Loucy (cell line): ENCODE results near the gene ANK3.

Experiments used
- H2AFZ ChIP-seq: fragments of 200-600 bp; sonication (generic); 2 replicates; pipeline ENCODE4 v1.6.0; 2016; ENCODE audit warnings: antibody characterized with exemption, mild to moderate bottlenecking, low read length, moderate library complexity
- H3F3A ChIP-seq: fragments of 200-600 bp; 2 replicates; pipeline ENCODE4 v1.6.0; 2016; ENCODE audit warnings: antibody characterized with exemption, low read depth, mild to moderate bottlenecking
- H3K27me3 ChIP-seq: fragments of 200-600 bp; sonication (generic); 2 replicates; pipeline ENCODE4 v1.6.1; 2014; ENCODE audit warnings: low read length, mild to moderate bottlenecking; ENCODE audit not compliant: insufficient read depth, poor library complexity, severe bottlenecking
- H3K36me3 ChIP-seq: fragments of 200-600 bp; sonication (generic); 2 replicates; pipeline ENCODE4 v1.6.1; 2016; ENCODE audit warnings: low read length; ENCODE audit not compliant: insufficient read depth
- H3K4me1 ChIP-seq: fragments of 200-600 bp; sonication (generic); 2 replicates; pipeline ENCODE4 v1.5.1; 2014; ENCODE audit warnings: low read length, mild to moderate bottlenecking; ENCODE audit not compliant: insufficient read depth, poor library complexity, severe bottlenecking
- H3K4me2 ChIP-seq: fragments of 200-600 bp; sonication (generic); 2 replicates; pipeline ENCODE4 v1.6.0; 2014; ENCODE audit warnings: antibody characterized with exemption, low read length, low read depth, mild to moderate bottlenecking; ENCODE audit not compliant: poor library complexity, severe bottlenecking
- H3K4me3 ChIP-seq: fragments of 200-600 bp; sonication (generic); 2 replicates; pipeline ENCODE4 v1.5.1; 2014; ENCODE audit warnings: low read length, mild to moderate bottlenecking, mixed read lengths; ENCODE audit not compliant: poor library complexity, severe bottlenecking
- H3K79me2 ChIP-seq: fragments of 200-600 bp; sonication (generic); 2 replicates; pipeline ENCODE4 v1.6.1; 2014; ENCODE audit warnings: low read length; ENCODE audit not compliant: insufficient read depth
- H3K9ac ChIP-seq: fragments of 200-600 bp; sonication (generic); 2 replicates; pipeline ENCODE4 v1.6.0; 2014; ENCODE audit warnings: mild to moderate bottlenecking, low read depth, low read length, moderate library complexity; ENCODE audit not compliant: poor library complexity, severe bottlenecking
- H3K9me2 ChIP-seq: fragments of 200-600 bp; sonication (generic); replicated peaks from 2 replicates; pipeline ENCODE4 v1.6.1; 2016; ENCODE audit warnings: low read depth, low read length, mixed read lengths
- H3K9me3 ChIP-seq: fragments of 200-600 bp; sonication (generic); 2 replicates; pipeline ENCODE4 v1.6.1; 2014; ENCODE audit warnings: mild to moderate bottlenecking, antibody characterized with exemption, low read length, low read depth; ENCODE audit not compliant: insufficient read depth
- H4K20me1 ChIP-seq: fragments of 200-600 bp; sonication (generic); 2 replicates; pipeline ENCODE4 v1.6.0; 2014; ENCODE audit warnings: antibody characterized with exemption, low read length, mild to moderate bottlenecking; ENCODE audit not compliant: insufficient read depth, poor library complexity, severe bottlenecking
- CTCF ChIP-seq: fragments of 200-600 bp; sonication (generic); conservative IDR thresholded peaks from 2 replicates; pipeline ENCODE4 v1.5.1; 2014; ENCODE audit warnings: mild to moderate bottlenecking, antibody characterized with exemption, low read length
- EZH2phosphoT487 ChIP-seq: fragments of 200-600 bp; IDR thresholded peaks from 2 replicates; pipeline ENCODE4 v1.6.1; 2018; ENCODE audit warnings: antibody characterized with exemption, mild to moderate bottlenecking, moderate library complexity, borderline replicate concordance

ANK3 gene

GRCh38 chr10:60006062-60006461 lies 383.6 kb downstream of the ANK3 start:
- H3K4me2 ChIP-seq: no peak overlapping the region
- no peaks in the 10 kb centered on the region for H3K27me3 ChIP-seq
- no peaks in the 10 kb centered on the region for H3K9me2 ChIP-seq
- no peaks in the 10 kb centered on the region for H3K36me3 ChIP-seq
- H2AFZ ChIP-seq: no peak overlapping the region
- no peaks in the 10 kb centered on the region for H3K9me3 ChIP-seq
- no peak overlapping the region for H3K4me3 ChIP-seq
- no peaks in the 10 kb centered on the region for H3K4me1 ChIP-seq
- no peak overlapping the region for H3K9ac ChIP-seq
- no peaks in the 10 kb centered on the region for H3F3A ChIP-seq
- TF ChIP-seq CTCF (no peak), EZH2phosphoT487 (no peak)
- no peaks in the 10 kb centered on the region for H3K79me2 ChIP-seq
- no peaks in the 10 kb centered on the region for H4K20me1 ChIP-seq

DNA sequence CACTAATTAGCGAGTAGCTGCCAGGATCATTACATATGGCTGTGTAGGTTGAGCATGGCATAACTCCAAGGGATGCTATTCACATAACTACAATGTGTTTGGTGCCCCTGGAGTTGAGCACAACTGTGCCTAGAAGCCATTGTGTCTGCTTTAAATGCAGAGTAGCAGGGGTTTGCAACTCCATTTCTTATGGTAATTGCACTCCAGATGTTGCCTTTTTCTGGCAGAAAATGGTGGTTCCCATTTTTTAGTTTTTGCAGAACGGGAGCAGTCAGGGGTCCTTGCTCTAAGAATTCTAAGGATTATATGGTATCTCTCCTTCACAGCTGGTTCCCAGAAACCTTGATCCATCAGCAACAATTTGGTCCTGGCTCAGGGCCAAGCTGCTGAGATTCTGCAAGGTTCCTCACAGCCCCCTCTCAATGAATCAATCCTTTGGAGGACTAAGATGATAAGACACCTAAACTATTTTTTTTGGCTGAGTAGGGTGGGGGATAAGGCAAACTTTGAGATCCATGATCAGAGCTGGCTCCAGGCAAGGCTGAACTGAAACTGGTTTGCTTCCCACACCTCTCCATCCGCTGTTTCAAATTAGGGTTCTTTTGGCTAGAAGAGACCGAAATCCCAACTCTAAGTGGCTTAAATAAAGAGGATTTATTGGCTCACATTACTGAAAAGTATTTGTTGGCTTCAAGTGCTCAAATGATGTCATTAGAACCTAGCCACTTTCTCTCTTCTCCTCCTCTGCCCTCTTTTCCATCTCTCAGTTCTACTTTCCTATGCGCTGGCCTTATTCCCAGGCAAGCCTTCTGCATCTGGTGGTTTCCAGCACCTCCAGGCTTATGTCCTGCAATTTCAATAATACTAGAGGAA lies 385.8 kb downstream of the ANK3 start:
- no peaks in the 10 kb centered on the region for H3K79me2 ChIP-seq
- H3K4me3 ChIP-seq: no peak overlapping the region
- H3F3A ChIP-seq: no peaks in the 10 kb centered on the region
- no peaks in the 10 kb centered on the region for H3K9me2 ChIP-seq
- no peak overlapping the region for H3K9ac ChIP-seq
- H3K27me3 ChIP-seq: no peaks in the 10 kb centered on the region
- no peak overlapping the region for H2AFZ ChIP-seq
- no peaks in the 10 kb centered on the region for H3K4me1 ChIP-seq
- TF ChIP-seq EZH2phosphoT487 (no peak), CTCF (no peak)
- no peak overlapping the region for H3K4me2 ChIP-seq
- H4K20me1 ChIP-seq: no peaks in the 10 kb centered on the region
- no peaks in the 10 kb centered on the region for H3K36me3 ChIP-seq
- no peaks in the 10 kb centered on the region for H3K9me3 ChIP-seq

DNA sequence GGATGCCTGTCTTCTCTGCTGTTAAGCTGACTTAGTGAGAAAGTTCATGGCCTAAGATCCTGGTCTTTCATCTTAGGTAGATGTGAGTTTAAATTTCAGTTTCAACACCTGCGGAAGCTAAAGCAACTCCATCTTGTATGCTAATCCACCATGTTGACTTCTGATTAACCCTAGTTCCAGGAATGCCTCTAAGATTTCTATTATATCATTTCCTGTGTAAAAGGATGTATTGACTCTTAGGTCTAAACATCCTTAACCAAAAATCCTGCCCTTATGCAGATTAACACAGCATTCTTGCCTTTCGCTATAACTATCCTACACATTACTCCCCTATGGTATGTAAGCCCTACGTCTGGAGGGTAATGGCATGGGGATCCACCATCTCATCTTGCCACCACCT lies 388.9 kb downstream of the ANK3 start:
- no peaks in the 10 kb centered on the region for H4K20me1 ChIP-seq
- TF ChIP-seq EZH2phosphoT487 (no peak), CTCF (no peak)
- no peak overlapping the region for H2AFZ ChIP-seq
- H3K4me3 ChIP-seq: no peak overlapping the region
- H3K4me2 ChIP-seq: no peak overlapping the region
- H3F3A ChIP-seq: no peaks in the 10 kb centered on the region
- H3K36me3 ChIP-seq: no peaks in the 10 kb centered on the region
- no peaks in the 10 kb centered on the region for H3K9me3 ChIP-seq
- H3K4me1 ChIP-seq: no peaks in the 10 kb centered on the region
- H3K27me3 ChIP-seq: no peaks in the 10 kb centered on the region
- H3K79me2 ChIP-seq: no peaks in the 10 kb centered on the region
- H3K9me2 ChIP-seq: no peaks in the 10 kb centered on the region
- H3K9ac ChIP-seq: no peak overlapping the region
